VCaP (cell line): ENCODE results near the gene SLC38A5.

ENCODE experiments used
- H3K27ac ChIP-seq: fragments of 450-650 bp; 2 replicates; pipeline ENCODE4 v1.5.1; 2017
- TF ChIP-seq, protein P1 (sequence below): fragments of 450-650 bp; conservative IDR thresholded peaks from 2 replicates; pipeline ENCODE4 v1.5.1; 2017; ENCODE audit warnings: mild to moderate bottlenecking, moderate library complexity

Gene SLC38A5

DNA sequence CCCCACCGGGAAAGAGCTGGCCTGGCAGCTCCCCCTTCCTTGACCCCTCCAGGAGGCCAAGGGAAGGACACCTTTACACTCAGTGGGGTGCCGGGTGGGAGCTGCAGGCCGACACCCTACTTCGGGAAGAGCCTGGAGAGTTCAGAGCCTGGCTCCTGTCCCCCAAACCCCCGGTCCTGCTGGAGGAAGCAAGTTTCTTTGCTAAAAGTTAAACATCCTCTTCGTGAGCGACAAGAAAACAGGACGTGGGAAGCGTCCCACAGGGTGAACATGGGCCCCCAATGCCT lies 3.6 kb upstream of the SLC38A5 start:
- H3K27ac ChIP-seq: no peak overlapping the region
- TF ChIP-seq, protein P1, sequence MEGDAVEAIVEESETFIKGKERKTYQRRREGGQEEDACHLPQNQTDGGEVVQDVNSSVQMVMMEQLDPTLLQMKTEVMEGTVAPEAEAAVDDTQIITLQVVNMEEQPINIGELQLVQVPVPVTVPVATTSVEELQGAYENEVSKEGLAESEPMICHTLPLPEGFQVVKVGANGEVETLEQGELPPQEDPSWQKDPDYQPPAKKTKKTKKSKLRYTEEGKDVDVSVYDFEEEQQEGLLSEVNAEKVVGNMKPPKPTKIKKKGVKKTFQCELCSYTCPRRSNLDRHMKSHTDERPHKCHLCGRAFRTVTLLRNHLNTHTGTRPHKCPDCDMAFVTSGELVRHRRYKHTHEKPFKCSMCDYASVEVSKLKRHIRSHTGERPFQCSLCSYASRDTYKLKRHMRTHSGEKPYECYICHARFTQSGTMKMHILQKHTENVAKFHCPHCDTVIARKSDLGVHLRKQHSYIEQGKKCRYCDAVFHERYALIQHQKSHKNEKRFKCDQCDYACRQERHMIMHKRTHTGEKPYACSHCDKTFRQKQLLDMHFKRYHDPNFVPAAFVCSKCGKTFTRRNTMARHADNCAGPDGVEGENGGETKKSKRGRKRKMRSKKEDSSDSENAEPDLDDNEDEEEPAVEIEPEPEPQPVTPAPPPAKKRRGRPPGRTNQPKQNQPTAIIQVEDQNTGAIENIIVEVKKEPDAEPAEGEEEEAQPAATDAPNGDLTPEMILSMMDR: no peak

DNA sequence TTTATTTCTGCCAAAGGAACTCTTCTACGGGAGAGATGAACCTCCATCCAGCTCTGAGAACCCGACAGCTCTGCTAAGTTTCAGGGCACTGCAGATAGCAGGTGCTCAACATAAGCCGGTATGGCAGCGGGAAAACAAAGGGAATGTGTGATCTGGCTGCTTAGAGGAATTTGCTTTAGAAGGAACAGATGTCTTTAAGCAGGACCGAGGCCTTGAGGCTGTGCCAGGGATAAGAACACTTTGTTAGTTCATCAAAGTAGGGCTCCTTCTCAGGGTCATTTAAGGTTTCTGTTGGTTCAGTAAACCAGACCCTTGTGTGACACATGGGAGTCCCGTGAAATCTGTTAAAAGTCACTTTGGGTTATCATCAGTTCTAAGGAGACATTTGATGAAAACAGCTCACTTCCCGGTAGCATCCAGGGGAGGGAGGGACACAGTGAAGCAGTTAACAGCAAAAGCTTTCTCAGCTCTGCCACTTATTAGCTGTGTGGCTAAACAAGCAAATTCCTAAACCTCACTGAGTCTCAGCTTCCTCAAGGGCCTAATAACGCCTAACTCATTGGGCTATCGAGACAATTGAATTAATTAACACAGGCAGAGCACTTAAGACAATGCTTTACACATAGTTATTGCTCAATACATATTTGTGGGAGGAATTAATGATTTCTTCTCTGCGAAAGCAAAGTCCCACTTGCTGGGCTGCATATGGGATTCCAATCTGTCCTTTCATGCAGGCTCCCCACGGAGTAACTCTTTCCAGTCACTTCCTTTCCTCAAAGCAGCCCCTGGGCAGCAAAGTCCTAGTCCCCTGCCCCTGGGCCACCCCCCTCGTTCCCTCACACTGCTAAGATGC lies 3.0 kb upstream of the SLC38A5 start:
- TF ChIP-seq, protein P1: no peak
- no peak overlapping the region for H3K27ac ChIP-seq

DNA sequence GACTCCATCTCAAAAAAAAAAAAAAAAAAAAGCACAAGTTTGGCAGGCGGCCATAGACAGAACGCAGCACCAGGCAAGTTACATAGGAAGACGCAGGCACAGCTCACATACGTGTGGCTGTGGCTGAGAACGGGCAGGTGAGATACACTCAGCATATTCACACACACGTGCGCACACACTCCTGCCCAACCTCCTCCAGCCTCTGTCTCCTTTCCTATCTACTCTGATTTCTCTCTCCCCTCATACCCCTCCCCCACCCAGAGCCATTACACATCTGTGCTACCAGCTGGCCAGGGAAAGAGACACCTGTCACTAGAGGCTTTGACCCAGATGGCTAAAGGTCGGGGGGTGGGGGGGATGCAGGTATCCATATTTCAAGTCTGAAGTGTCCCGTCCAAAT lies 2.2 kb upstream of the SLC38A5 start:
- H3K27ac ChIP-seq: no peak overlapping the region
- TF ChIP-seq, protein P1: no peak

DNA sequence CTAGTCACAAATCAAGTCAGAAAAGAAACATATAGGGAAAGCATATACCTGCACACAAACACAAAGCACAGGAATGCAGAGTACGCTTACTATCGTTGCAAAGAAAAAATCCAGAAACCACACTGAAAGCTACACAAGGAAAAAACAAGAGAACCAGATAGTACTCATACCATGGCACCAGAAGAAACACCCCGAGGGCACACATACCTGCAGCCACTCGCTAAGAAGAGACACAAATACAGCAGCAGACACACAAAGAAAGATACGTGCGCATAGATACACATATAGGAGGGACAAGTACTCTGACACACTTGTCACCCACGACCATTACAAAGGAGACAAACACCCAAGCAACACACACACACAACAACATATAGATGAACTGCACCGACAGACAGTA lies 1.4 kb upstream of the SLC38A5 start:
- TF ChIP-seq, protein P1: no peak
- H3K27ac ChIP-seq: no peak overlapping the region

DNA sequence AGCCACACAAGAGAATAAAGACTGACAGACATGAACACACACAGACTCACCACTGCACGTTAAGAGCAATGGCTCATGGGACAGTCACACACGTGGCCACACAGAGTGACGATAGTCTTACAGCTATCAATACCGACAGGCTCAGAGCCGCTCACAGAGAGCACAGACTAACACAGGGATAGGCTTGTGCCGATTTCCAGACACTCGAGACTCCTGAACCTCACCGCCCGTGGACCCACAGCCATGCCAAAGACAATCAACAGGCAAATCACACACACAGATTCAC lies 716 bp upstream of the SLC38A5 start:
- TF ChIP-seq, protein P1: no peak

DNA sequence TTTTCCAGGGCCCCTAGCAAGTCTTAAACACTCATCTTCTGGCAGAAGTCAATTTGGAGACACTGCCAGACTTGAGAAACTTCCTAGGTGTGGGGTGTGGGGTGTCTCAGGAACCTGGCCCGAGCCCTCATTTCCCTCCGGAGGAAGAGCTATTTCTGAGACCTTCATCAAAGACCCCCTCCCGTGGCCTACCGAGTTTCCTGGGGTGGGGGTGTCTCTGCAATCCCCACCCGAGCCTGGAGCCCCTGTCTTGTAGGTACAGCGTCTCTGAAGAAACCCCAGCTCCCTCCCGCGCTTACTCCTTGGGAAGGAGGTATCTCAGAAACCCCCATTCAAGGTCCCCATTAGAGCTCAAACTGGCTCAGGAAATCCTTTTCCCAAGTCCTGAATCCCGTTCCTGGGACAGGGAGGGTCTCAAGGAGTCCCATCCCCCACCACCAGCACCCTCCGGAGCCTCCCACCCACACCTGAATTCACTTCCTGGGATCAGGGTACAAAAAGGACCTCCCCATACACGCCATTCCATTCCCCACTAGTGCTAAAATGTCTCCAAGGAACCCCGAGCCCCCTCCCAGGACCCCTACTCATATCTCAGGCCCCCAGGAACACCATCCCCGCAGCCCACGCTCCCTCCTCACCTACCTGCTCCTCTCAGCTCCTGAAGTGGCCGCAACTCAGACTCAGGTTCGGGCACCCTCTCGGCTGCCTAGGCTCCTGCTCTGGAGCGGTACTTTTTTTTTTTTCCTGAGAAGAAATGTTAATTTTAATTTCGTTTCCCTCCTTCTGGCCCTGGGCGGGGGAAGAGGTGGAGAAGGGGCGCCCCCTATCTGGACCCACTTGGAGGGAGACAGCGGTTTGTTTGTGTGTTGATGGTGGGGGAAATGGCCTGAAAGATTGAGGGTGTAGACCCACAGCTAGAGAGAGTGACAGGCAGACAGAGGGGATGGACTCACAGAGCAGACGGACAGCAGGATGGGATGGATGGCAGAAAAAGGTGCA lies 1.1 kb downstream of the SLC38A5 start:
- no peak overlapping the region for H3K27ac ChIP-seq

More for the DNA sequence above, 716 bp upstream of the SLC38A5 start:
- no peak overlapping the region for H3K27ac ChIP-seq

DNA sequence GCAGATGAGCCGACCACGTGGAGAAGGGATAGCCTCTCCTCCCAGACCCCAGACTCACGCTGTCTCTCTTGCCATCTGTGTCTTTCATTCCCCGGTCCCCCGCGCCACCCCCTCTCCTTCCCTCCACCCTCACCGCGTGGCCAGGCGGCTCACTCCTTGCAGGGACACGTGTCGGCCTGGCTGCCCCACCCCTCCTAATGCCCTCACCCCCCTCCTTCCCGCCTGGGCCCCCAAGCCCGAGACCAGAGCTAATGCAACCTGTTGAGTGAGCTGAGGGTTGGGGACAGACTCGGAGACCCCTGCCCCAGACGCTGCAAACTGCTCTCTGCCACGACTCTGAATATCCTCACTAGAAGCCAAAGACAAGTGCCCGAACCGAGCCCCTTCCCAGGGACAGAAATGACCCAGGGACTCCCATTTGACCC lies 1.8 kb downstream of the SLC38A5 start:
- no peak overlapping the region for H3K27ac ChIP-seq

More for the DNA sequence above, 1.1 kb downstream of the SLC38A5 start:
- TF ChIP-seq, protein P1: no peak

More for the DNA sequence above, 1.8 kb downstream of the SLC38A5 start:
- TF ChIP-seq, protein P1: no peak
